T follicular helper cell (primary cell): ENCODE measurements around the gene XYLT1.

Experiments used
- DNase-seq: peaks from one replicate; pipeline ENCODE4 v3.0.0-alpha.2; 2020; ENCODE audit warnings: low read depth

The XYLT1 gene

DNA sequence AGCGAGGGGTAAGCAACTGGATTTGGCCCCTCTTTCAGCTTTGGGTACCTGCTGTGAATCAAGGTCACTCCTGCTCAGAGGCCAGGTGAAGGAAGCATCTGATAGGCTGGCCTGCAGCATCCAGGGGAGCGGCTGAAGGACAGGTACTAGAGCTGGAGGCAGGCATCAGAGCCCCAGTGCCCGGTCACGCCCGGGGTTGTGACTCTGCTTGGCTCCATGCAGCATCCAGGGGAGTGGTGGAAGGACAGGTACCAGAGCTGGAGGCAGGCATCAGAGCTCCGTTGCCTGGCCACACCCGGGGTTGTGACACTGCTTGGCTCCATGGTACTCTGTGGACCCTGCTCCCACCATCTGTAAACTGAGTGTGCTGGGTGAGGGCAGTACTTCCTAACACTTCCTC is 189.7 kb downstream of the XYLT1 start:
- DNase-seq, result no peak

DNA sequence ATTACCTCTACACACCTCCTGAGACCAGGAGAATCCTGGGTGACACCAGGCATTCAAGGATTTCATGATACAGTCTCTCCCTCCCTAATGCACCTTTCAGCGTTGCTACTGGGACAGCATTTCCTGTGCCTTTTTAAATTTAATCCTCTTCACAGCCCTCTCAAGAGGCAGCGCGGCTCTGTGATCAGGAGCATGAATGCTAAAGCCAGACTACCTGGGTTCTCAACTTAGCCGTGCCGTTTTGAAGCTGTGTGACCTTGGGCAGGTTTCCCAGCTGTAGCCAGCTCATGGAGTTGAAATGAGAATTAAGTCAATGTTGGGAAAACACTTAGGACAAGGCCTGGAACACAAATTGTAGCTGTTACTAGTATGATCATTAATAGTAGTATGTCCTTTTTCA is 191.8 kb downstream of the XYLT1 start:
- no peak for DNase-seq

DNA sequence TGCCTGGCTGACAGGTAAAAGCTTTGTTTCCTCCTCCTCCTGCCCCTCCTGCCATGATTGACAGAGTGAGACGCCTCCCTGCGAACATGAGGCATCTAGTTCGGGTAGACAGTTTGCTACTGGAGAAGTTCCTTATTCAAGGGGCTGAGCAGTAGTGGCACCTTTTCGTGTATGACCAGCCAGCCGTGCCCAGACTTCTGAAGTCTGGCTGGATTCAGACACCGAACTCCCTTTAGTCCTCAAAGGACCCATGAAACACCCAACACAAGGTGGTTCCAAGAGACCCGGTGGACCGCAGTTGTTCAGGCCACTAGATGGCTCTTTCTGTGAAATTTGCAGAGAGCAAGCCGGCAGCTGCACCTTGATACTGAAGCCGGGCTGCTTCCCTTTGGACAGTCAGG is 192.8 kb downstream of the XYLT1 start:
- DNase-seq, result no peak

DNA sequence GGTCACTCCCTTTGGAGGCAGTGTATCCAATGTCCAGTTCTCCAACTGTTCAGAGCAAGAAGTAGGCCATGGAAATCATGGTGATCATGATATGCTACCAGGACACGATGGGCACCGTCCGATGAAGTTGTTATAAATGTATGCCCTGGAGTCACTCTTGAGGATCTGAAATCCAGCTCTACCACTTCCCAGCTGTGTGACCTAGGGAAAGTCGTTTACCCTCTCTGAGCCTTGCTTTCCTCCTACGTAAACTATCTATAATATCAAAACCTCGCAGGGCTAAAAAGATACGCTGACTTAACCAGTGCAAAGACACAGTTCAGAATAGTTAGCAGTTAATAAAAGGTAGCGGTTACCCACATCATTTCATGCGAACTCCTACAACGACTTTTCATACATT is 194.2 kb downstream of the XYLT1 start:
- DNase-seq, result no peak

DNA sequence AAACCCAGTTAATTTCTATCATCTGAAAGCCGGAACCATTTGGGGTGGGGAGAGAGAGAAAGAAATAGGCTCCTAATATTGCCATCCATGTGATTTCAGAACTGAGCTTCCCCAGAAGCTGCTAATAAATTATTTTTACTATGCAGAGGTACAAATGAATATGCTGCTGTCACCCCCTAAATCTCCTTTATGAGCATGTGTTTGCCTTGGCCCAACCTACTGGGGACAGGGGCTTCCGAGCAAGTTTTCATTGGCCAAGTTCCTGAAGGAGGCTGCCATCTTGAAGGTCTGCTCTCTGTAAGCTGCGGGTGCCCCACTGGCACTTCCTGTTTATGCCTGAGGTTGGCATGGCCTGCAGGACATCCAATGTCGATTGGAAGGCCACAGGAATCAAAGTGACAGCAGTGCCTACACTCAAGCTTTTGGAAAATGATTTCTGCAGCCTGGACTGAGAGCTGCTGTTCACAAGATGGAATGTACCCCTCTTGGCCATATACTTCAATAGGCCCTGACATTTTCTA is 194.7 kb downstream of the XYLT1 start:
- DNase-seq, result no peak

DNA sequence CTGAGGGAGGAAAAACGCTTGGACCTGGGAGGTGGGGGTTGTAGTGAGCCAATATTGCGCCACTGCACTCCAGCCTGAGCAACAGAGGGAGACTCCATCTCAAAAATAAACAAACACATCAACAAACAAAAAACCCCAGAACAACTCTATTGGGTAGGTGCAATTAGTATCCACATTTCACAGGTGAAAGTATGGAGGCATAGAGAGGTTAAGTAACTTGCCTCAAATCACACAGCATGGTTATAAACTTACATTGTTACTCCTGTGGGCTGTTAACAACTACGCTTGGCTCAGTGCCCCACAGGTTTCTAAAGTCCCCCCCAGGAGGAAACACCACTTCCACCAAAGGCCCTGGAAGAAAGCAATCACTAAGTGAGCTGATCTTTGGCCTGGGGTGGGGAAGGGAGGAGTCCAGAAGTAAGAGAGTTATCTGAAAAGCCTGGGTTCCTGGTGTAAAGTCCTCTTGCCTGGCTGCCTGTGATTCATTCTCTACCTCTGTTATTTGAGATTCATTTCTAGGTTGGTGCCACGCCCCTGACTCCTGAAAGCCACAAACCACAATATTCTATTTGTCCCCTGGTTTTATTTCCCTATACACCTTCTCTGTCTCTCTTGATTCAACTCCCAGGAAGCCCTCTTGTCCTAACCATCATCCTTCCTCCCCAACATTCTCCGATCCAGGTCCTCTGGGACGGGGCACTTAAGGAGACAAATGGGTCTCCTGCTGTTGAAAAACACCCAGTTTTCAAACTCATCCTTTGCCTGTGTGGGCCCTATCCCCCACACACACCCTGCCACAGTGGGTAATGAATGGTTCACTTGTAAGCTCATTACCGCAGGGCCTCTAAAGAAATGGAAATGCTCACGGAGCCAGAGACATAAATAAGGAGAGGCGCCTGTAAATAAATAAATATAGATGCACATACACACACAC is 195.4 kb downstream of the XYLT1 start:
- no peak for DNase-seq

DNA sequence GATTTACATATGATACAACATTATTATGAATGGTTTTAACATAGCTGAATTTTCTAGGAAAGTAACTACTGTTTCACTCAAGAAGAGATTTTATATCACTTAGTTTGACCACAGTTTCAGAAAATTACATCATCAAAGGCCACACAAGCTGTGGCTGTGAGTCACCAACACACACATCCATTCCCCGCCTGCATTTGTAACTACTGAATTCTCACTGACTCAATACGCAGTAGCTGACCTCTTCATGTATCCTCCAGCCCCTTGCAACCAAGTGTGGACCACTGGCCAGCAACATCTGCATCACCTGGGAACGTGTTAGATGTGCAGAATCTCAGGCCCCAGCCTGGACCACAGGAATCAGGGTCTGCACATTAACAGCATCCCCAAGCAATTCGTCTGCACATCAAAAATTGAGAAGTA is 197.6 kb downstream of the XYLT1 start:
- DNase-seq, result no peak

DNA sequence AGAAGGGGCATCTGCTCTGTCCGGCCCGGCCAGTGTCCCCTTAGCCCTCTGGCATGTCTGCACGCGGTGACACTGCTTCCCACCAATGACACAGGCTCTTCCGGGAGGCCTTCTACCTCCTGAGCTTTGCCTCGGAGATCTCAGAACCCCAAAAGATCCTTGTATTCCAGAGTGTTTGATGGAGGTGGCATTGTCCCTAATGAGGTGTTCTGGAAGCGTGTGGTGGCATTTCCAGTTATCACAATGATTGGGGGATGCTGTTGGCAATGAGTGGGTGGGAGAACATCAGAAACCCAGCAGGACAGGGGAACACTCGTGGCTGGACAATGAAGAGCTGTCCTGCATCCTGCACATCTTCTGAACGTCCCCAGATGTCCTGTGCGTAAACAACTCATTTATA is 198.0 kb downstream of the XYLT1 start:
- DNase-seq, result no peak

DNA sequence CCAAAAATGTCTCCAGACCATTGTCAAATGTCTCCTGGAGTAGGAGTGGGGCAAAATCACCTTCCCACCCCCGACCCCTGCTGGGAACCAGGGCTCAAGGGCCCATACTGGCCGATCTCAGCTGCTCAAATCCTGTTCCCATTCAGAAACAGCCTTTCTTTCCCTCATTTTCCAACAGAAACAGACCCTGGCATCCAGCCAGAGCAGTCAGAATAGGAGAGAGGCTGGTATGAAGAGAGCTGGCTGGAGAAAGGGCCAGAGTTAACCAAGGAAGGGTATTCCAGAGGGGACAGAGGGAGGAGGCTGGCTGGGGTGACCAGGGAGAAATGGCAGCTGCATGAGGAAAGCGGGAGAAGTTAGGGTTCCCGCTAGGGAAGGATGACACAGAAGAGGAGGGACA is 199.1 kb downstream of the XYLT1 start:
- no peak for DNase-seq

DNA sequence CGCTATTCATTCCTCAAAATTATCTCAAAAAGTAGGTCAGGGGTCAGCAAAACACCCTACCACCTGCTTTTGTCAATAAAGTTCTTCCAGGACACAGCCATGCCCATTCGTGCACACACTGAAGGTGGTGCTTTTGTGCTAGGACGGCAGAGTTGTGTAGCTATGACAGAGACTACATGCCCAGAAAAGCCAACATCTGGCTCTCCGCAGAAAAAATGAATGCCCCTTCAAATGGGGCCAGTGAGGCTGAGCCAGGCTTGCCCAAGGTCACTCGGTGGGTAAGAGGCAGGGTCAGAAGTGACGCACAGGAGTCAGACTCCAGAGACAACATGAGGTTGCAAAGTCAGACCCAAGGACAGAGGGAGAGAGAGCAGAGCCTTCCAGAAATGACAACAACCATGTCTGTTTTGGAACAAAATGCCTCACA is 200.1 kb downstream of the XYLT1 start:
- no peak for DNase-seq

DNA sequence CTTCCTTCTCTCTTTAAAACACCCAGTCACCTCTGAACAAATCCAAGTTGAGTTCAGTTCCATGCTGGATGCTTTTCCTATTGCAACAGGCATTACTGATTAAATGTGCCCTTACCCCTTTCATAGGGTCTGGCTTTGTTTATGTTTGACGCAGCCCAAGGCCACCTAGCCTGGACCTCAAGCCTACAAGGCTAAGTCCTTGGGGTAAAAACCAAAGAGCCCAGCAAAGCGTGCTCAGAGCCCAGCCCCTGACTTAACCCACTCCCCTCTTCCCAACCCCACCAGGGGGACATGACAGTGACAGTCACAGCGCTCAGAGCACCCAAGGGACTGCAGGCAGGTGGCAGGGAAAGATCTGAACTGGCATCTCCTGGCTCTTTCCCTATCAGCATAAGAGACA is 200.6 kb downstream of the XYLT1 start:
- DNase-seq, result no peak

DNA sequence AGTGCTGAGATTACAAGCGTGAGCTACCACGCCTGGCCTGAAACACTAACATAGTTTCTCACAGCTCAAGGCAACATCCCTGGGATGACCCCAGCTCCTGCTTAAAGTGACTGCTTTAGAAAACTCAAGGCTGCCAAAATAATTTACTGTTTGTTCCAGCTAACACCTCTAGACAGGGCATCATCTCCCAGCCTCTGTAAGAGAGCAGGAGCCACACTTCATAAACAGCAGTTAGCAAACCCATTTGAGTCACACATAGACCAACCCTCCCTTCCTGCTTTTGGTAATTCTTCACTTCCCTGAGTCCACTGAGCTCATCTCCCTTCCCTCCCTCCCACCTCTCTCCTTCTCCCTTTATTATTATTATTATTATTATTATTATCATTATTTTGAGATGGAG is 201.3 kb downstream of the XYLT1 start:
- DNase-seq, result no peak

DNA sequence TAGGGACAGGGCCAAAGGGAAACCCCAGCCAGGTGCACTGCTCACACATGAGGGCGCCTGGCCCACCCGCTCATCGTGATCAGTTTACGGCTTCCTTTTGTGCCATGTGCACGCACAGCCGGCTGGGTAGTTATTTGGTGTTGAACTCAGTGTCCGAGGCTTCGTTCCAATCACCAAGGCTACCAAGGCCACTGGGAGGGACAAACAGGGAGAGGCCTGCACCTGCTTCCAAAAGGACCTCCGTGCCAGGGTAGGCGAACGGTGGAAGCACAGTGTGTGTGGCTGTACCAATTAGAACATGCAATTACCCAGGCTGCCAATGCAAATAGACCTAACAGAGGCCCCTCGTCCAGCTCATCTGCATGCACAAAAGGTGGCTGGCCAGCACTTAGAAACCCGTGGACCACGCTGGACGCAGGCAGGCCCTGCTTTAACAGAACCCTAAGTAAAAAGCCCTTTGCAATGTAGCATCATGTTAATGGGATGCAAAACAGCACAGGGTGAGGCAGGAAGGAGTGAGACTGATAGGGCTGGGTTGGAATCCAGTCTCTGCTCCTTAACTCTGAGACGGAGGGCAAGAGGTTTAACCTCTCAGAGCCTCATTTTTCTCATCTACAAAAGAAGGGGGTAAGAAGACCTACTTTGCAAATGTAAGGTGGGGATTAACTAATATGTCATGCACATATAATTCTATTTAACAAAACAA is 204.0 kb downstream of the XYLT1 start:
- DNase-seq, result no peak

DNA sequence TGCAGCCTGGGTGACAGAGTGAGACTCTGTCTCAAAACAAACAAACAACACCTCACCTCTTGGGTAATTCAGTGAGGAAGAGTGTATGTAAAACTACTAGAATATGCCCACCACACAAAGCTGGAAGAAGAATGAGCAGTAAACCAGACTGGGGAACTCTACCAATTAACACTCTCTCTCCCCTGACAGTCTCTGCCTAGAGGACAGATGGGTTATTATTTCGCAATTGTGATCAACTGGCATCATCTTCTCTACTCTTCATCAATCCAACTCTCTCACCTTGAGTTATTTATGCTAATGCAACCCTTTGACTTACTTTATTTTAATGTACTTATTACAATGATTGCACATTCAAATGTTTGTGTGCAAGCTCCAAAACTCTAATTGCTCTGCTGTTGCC is 205.6 kb downstream of the XYLT1 start:
- DNase-seq, result no peak

DNA sequence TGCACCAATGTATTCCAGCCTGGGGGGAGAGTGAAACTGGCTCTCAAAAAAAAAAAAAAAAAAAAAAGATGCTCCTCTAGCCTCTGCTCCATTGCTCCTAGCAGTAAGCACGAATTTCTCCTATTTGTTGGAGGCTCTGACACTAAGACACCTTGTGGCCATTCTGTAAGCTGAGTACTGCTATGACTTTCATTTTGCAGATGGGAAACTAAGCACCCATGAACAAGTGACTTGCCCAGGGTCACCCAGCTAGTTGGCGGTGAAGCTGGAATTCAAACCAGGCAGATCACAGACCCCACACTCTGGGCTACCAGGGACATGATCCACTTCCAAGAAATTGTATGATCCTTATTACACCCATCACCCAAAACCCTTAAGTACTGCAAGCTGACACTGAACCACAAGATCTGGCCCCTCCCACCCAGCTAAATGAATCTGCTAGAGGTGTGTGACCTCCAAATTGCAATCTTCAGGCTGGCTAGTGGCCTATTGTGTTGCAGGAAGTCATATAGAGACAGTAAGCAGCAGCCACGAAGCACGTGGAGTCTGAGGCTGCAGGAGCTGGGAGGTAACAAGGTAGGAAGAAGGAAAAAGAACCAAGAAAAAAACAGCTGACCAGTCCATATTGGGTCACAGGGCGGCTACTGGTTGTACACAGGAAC is 209.4 kb downstream of the XYLT1 start:
- DNase-seq, result no peak

DNA sequence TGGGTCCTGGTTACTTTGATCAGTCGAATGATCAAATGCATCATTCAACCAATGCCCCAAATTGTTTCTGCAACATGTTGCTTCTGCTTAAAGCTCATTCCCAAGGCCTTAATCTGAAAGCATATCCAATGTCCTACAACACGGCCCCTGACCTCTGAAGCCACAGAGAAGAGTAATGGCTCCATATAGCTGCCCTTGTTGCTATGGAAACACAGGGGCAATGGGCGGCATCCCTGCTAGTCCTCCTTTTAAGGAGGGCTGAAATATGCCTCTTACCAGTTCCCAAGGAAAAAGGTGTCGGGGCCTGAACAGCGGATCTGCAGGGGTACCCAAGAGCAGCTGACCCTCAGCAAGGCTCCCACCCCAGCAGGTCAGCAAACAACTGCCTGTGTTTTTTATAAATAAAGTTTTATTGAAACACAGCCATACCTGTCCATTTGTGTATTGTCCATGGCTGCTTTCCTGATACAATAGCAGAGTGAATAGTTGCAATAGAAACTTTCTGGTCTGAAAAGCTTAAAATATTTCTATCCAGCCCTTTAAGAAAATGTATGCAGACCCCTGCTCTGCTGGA is 210.4 kb downstream of the XYLT1 start:
- no peak for DNase-seq

DNA sequence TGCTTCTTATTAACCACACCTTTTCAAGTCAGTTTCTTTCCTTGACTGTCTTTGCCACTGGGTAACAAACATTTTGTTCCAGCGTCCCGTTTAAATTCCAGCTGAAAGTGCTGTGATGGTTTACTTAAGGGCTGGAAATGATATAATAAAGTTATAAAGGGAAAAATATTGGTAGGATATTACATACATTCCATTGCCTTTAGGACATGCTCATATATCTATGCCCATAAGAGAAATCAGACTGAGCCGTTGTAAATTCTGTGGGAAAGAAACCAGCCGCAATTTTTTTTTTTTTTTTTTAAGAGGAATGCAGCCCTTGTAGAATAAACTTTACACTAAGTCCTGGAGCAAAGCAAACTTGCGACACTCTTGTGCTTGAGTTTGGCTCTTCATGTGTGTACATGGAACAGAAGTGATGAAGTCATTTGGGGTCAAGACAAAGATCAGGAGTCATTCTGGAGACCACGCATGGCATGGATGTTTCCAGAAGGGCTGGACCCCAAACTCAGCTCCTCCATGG is 210.9 kb downstream of the XYLT1 start:
- DNase-seq, result no peak

DNA sequence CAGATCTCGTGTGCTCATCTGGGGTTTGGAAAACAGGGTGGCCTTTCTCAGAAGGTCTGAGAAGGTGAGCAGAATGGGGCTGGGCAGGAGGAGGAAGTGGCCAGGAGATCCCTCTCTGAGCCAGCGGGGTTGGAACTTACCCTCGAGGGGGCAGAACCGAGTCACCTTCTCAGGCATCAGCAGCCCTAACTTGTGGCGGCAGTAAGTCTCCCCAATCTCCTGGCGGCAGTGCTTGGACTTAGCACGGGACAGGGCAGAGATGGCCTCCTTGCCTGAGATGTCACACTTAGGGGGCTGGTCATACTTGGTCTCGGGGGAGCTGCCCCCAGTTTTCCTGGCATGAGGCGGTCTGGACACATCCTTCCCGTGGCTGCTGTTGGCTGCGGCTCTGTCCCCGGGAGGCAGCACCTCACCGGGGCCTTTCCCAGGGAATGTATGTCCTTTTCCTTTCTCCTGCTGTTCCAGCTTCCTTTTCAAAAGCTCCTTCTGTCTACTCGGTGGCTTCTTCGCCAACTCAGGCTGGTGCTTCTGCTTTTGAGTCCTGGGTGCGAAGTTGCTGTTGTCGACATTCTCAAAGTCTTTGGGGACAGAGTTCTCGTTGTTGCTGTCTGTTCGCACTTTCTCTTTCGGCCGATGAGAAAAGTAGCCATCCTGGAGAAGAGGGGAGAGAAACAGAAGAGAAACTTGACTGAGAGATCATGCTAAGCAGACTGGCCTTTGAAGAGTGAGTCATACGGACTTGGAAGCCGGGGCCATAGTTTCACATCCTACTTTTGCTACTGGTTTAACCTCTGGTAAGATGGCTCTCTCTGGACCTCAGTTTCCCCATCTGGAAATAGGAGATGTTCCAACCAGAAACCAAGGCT is 211.7 kb downstream of the XYLT1 start:
- no peak for DNase-seq

DNA sequence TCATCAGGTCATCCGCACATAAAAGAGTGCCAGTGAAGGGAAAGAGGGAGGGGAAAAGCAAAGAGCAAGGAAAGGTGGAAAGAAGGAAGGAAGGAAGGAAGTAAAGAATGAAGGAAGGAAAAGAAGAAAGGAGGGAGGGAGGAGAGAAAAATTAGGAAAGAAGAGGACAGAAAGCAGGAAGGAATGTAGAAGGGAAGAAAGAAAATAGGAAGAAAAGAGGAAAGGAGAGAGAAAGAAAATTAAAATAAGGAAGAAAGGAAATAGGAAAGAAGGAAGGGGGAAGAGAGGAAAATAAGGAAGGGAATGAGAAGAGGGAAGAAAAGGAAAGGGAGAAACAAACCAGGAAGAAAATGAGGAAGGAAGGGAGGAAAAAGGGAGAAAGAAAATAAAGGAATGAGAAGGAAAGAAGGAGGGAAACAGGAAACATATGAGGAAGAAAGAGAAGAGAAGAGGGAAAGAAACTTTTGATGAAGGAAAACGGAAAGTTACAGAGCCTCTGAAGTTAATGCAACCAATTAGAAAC is 212.6 kb downstream of the XYLT1 start:
- no peak for DNase-seq

DNA sequence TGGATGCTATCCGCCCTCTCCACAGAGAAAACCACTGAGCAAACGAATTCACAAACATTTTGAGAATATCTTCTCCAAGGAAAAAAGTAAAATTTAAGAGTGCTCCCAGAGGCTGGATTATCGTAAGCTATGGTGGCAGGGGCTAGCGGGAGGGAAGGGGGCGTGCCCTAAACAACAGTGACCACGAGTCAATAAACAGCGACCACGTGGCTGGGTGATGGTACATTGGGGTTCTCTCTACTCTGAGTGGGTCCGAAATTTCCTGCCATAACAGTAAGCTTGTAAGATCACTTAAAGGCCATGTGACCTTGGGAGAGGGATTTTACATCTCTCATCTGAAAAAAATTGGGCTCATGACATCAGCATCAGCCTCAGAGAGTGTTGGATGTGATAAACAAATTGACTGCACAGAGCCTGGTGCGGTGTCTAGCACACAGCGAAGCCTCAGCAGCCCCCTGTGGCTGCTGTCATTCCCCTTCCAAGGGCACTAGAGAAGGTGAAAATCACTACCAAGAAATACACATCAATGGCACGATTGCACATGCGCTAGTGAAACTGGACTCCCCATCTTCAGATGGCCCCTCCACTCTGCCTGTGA is 213.2 kb downstream of the XYLT1 start:
- no peak for DNase-seq
